GM23248 (cell line): ENCODE results near the gene TENT4A. TPM values are rescaled to one million over a fixed set of nuclear protein-coding genes. Genes with fewer than 3 reads are reported as not detected.

Experiments
- DNase-seq: peaks from one replicate; pipeline ENCODE4 v3.0.0-alpha.2; 2015
- H2AFZ ChIP-seq: fragments of 200-600 bp; sonication (generic); 2 replicates; pipeline ENCODE4 v1.6.1; 2016; ENCODE audit warnings: antibody characterized with exemption
- H3F3A ChIP-seq: fragments of 200-600 bp; sonication (generic); 2 replicates; pipeline ENCODE4 v1.6.1; 2016; ENCODE audit warnings: mild to moderate bottlenecking, antibody characterized with exemption, mixed run types; ENCODE audit not compliant: insufficient read depth
- H3K27ac ChIP-seq: fragments of 200-600 bp; sonication (generic); 2 replicates; pipeline ENCODE4 v1.5.1; 2016; ENCODE audit warnings: mild to moderate bottlenecking
- H3K27me3 ChIP-seq: fragments of 200-600 bp; sonication (generic); replicated peaks from 2 replicates; pipeline ENCODE4 v1.6.1; 2016; ENCODE audit warnings: mild to moderate bottlenecking; ENCODE audit not compliant: insufficient read depth
- H3K36me3 ChIP-seq: fragments of 200-600 bp; sonication (generic); 2 replicates; pipeline ENCODE4 v1.6.1; 2016; ENCODE audit warnings: low read depth, mild to moderate bottlenecking
- H3K4me1 ChIP-seq: fragments of 200-600 bp; sonication (generic); 2 replicates; pipeline ENCODE4 v1.6.1; 2016; ENCODE audit warnings: mild to moderate bottlenecking; ENCODE audit not compliant: insufficient read depth
- H3K4me2 ChIP-seq: fragments of 200-600 bp; sonication (generic); one replicate; pipeline ENCODE4 v1.6.1; 2016; ENCODE audit warnings: mild to moderate bottlenecking; ENCODE audit not compliant: unreplicated experiment
- H3K4me3 ChIP-seq: fragments of 200-600 bp; sonication (generic); 2 replicates; pipeline ENCODE4 v1.5.1; 2016; ENCODE audit warnings: mild to moderate bottlenecking
- H3K79me2 ChIP-seq: fragments of 200-600 bp; sonication (generic); 2 replicates; pipeline ENCODE4 v1.6.1; 2016; ENCODE audit warnings: mild to moderate bottlenecking; ENCODE audit not compliant: insufficient read depth
- H3K9ac ChIP-seq: fragments of 200-600 bp; sonication (generic); 2 replicates; pipeline ENCODE4 v1.6.1; 2016; ENCODE audit warnings: mild to moderate bottlenecking
- H3K9me2 ChIP-seq: fragments of 200-600 bp; sonication (generic); 2 replicates; pipeline ENCODE4 v1.6.1; 2016; ENCODE audit warnings: mixed run types, mild to moderate bottlenecking, moderate library complexity; ENCODE audit not compliant: insufficient read depth
- H3K9me3 ChIP-seq: fragments of 200-600 bp; sonication (generic); one replicate; pipeline ENCODE4 v1.6.1; 2017; ENCODE audit warnings: low read depth
- H4K20me1 ChIP-seq: fragments of 200-600 bp; sonication (generic); 2 replicates; pipeline ENCODE4 v1.6.0; 2016; ENCODE audit not compliant: insufficient read depth
- EZH2 ChIP-seq: fragments of 200-600 bp; sonication (generic); IDR thresholded peaks from 2 replicates; pipeline ENCODE4 v1.6.1; 2018; ENCODE audit warnings: antibody characterized with exemption, mild to moderate bottlenecking; ENCODE audit not compliant: insufficient read depth, poor library complexity, severe bottlenecking
- EZH2phosphoT487 ChIP-seq: fragments of 200-600 bp; sonication (generic); IDR thresholded peaks from 2 replicates; pipeline ENCODE4 v1.6.1; 2018; ENCODE audit warnings: antibody characterized with exemption, moderate library complexity, mild to moderate bottlenecking, low read depth; ENCODE audit not compliant: insufficient read depth
- WGBS, 2 experiments: methylation state at CpG; one replicate each; pipeline ENCODE4 v1.1.6; 2015 to 2017; ENCODE audit warnings: low lambda C conversion rate in 2 of 2, low coverage in 1 of 2; ENCODE audit errors: missing lambda C conversion rate in 2 of 2; 5-methylcytosine and 5-hydroxymethylcytosine counted together
- in situ Hi-C: fragments of 300-500 bp; cut with MboI; formaldehyde crosslinking; loops from 2 replicates; pipeline ENCODE4 v1.15.0; 2020
- polyA plus RNA-seq: library from polyadenylated mRNA; unstranded; fragments of >200 nt; fragmentation: Nextera tagmentation; extraction: Ambion mirVana; gene quantifications from 2 replicates; pipeline ENCODE4 v1.2.1, GENCODE V29; 2016
- total RNA-seq: library from RNA; depleted of rRNA; stranded (reverse); fragments of >200 nt; shearing (Covaris generic); gene quantifications from 2 replicates; pipeline ENCODE4 v1.2.3, GENCODE V29; 2014

The TENT4A gene
- total and polyA plus RNA-seq, 2 experiments from 2014 or later, result 3.0 to 17.6 TPM

GRCh38 chr5:6705959-6706358 lies 7.3 kb upstream of the TENT4A start:
- Histone ChIP-seq H4K20me1 (no peaks in the 10 kb centered on the region), H3K4me1 (peaks cover 20% of the 10 kb centered on the region), H3K27me3 (no peaks in the 10 kb centered on the region), H3K79me2 (no peaks in the 10 kb centered on the region), H3K9me3 (no peaks in the 10 kb centered on the region), H3F3A (peaks cover 13% of the 10 kb centered on the region), H3K27ac (no peak overlapping the region), H3K9me2 (no peaks in the 10 kb centered on the region), H3K36me3 (no peaks in the 10 kb centered on the region), H3K9ac (no peak overlapping the region), H2AFZ (no peak overlapping the region), H3K4me2 (no peak overlapping the region), H3K4me3 (no peak overlapping the region)
- TF ChIP-seq EZH2 (no peak), EZH2phosphoT487 (no peak)
- in situ Hi-C loops, result no loop called here
- WGBS, 2 experiments, result 90 to 99% methylated on average over 5 of the region's 5 CpGs
- DNase-seq, result no peak

DNA sequence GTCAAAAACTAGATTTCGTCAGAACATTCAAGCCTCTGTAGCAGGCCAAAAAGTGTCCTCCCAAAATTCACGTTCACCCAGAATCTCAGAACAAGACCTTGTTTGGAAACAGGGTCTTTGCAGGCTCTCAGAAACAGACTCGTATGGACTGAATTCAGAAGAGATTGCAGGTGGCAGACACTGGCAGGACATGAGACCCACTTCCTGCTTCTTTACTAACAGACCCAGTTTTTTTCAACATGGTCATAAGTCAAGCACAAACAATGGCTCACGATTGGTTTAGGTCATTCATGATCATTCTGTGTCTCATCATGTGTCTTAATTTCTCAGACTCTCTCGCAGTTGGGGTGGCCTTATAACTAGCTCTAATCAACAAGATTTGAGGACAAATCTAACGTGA lies 5.4 kb upstream of the TENT4A start:
- Histone ChIP-seq H3K9me3 (no peaks in the 10 kb centered on the region), H4K20me1 (no peaks in the 10 kb centered on the region), H3K79me2 (no peaks in the 10 kb centered on the region), H3K9ac (no peak overlapping the region), H3K9me2 (no peaks in the 10 kb centered on the region), H3K4me2 (no peak overlapping the region), H3K27me3 (no peaks in the 10 kb centered on the region), H2AFZ (no peak overlapping the region), H3K4me3 (no peak overlapping the region), H3K36me3 (no peaks in the 10 kb centered on the region), H3K4me1 (peaks cover 25% of the 10 kb centered on the region), H3K27ac (no peak overlapping the region), H3F3A (peaks cover 26% of the 10 kb centered on the region)
- WGBS, 2 experiments, result 77 to 80% methylated on average over 6 of the region's 6 CpGs
- in situ Hi-C loops, result no loop called here
- no peak for TF ChIP-seq EZH2
- TF ChIP-seq EZH2phosphoT487, result no peak
- no peak for DNase-seq

DNA sequence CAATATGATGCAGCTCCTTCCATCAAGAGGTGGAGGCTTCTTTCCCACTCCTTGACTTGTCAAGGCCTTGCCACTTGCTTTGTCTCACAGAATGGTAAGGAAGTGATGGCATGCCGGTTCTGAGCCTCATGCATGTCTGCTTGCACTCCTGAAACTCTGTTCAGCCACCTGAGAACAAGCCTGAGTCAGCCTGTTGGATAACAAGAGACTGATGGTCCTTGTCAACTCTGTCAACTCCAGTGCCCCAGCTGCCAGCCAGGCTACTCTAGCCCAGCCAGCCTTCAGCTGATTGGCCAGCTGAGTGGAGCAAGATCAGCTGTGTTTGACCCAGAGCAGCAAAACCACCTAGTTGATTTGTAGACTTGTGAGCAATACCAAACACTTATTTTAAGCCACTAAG lies 4.4 kb upstream of the TENT4A start:
- H3F3A ChIP-seq, result peaks cover 22% of the 10 kb centered on the region
- WGBS, 2 experiments, result 46 to 50% methylated on average over 1 of the region's 1 CpG
- peaks cover 21% of the 10 kb centered on the region for H3K4me1 ChIP-seq
- no peak overlapping the region for H2AFZ ChIP-seq
- no peaks in the 10 kb centered on the region for H3K27me3 ChIP-seq
- DNase-seq, result no peak
- H3K79me2 ChIP-seq, result no peaks in the 10 kb centered on the region
- no peak overlapping the region for H3K9ac ChIP-seq
- H3K36me3 ChIP-seq, result no peaks in the 10 kb centered on the region
- H3K9me3 ChIP-seq, result no peaks in the 10 kb centered on the region
- H4K20me1 ChIP-seq, result no peaks in the 10 kb centered on the region
- no peak overlapping the region for H3K4me2 ChIP-seq
- no peak for TF ChIP-seq EZH2phosphoT487
- no peak for TF ChIP-seq EZH2
- no peak overlapping the region for H3K4me3 ChIP-seq
- H3K27ac ChIP-seq, result no peak overlapping the region
- in situ Hi-C loops, result no loop called here
- H3K9me2 ChIP-seq, result no peaks in the 10 kb centered on the region

GRCh38 chr5:6710070-6710469 lies 3.2 kb upstream of the TENT4A start:
- Histone ChIP-seq H3K9me2 (no peaks in the 10 kb centered on the region), H3K4me1 (peaks cover 8% of the 10 kb centered on the region), H3K36me3 (no peaks in the 10 kb centered on the region), H3K27ac (no peak overlapping the region), H3K4me2 (no peak overlapping the region), H3K4me3 (no peak overlapping the region), H3K9me3 (no peaks in the 10 kb centered on the region), H3F3A (peaks cover 17% of the 10 kb centered on the region), H3K27me3 (no peaks in the 10 kb centered on the region), H3K9ac (no peak overlapping the region), H2AFZ (no peak overlapping the region), H4K20me1 (no peaks in the 10 kb centered on the region), H3K79me2 (peaks cover 5% of the 10 kb centered on the region)
- in situ Hi-C loops, result no loop called here
- no peak for TF ChIP-seq EZH2phosphoT487
- TF ChIP-seq EZH2, result no peak
- DNase-seq, result no peak
- WGBS, 2 experiments, result 83% methylated on average over 5 of the region's 5 CpGs
